GM13976 (cell line): ENCODE results near the gene WRAP53.

Source experiments
- DNase-seq: peaks from one replicate; pipeline ENCODE4 v3.0.0; 2012; ENCODE audit warnings: low spot score
- in situ Hi-C: fragments of 300-500 bp; cut with MboI; formaldehyde crosslinking; loops from one replicate; pipeline ENCODE4 v1.12.0; 2022; ENCODE audit warnings: low sequenced_read_pairs, mixed read lengths, inconsistent platforms; ENCODE audit not compliant: unreplicated experiment
- TF ChIP-seq, protein P1 (sequence below): IDR thresholded peaks from 2 replicates; pipeline ENCODE4 v1.5.1; 2012; ENCODE audit warnings: borderline replicate concordance, mild to moderate bottlenecking; ENCODE audit not compliant: insufficient read depth; ENCODE audit errors: extremely low read depth, missing control alignments, control extremely low read depth

WRAP53 gene

DNA sequence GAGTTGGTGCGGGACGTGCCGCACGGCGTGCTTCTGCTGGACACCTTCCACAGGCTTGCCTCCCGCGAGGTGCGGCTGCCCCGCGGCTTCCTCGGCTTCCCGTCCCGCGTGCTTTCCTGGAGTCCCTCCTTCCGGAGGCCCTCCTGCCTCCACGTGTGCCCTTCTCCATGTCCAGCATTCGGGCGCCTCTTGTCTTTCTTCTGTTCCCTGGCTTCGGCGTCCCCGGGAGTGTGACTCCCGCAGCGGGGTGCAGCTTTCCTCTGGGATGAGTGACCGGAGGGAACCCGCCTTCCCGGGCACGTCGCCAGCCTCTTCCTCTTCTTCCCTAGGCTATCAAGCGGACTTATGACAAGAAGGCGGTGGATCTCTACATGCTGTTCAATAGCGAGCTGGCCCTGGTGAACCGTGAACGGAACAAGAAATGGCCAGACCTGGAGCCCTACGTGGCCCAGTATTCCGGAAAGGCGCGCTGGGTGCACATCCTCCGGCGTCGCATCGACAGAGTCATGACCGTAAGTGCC is 52.3 kb downstream of the WRAP53 start:
- in situ Hi-C loops = loop anchor here (10.0 kb wide), 1 partner anchor 314 kb away; no protein-coding TSS in a partner anchor
- no peak for DNase-seq
- TF ChIP-seq, protein P1, sequence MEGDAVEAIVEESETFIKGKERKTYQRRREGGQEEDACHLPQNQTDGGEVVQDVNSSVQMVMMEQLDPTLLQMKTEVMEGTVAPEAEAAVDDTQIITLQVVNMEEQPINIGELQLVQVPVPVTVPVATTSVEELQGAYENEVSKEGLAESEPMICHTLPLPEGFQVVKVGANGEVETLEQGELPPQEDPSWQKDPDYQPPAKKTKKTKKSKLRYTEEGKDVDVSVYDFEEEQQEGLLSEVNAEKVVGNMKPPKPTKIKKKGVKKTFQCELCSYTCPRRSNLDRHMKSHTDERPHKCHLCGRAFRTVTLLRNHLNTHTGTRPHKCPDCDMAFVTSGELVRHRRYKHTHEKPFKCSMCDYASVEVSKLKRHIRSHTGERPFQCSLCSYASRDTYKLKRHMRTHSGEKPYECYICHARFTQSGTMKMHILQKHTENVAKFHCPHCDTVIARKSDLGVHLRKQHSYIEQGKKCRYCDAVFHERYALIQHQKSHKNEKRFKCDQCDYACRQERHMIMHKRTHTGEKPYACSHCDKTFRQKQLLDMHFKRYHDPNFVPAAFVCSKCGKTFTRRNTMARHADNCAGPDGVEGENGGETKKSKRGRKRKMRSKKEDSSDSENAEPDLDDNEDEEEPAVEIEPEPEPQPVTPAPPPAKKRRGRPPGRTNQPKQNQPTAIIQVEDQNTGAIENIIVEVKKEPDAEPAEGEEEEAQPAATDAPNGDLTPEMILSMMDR = no peak

DNA sequence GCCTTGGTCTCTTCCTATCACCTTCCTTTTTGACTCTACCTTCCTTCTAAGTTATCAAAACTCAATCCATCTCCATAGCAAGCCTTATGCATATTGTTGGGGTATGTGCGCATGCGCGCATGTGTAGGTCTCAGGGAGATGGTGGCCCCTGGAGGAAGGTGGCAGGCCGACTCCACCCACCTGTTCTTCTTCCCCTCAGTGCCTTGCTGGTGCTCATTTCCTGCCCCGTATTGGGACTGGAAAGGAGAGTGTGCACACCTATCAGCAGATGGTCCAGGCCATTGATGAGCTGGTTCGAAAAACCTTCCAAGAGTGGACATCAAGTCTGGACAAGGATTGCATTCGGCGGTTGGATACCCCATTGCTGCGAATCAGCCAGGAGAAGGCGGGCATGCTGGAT is 54.5 kb downstream of the WRAP53 start:
- DNase-seq = no peak
- TF ChIP-seq, protein P1 = no peak
- in situ Hi-C loops = loop anchor here (10.0 kb wide), 1 partner anchor 312 kb away; no protein-coding TSS in a partner anchor

DNA sequence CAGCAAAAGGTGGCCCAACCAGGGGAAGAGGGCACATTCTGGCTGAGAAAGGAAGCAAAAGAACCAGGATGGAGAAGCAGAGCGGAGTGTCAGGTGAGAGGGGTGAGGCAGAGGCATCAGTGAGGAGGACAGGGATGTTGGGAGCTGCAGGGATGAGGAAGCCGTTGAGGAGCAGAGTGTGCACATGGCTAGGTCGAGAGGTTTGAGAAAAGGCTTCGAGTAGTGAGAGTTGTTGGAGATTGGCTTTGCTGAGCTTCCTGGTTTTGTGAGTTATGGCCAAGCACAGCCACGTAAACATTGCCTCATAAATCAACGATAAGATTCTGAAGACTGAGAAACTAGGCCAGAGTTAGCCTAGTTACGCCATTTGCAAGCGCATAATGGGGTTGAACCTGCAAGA is 56.1 kb downstream of the WRAP53 start:
- DNase-seq = no peak
- TF ChIP-seq, protein P1 = no peak
- in situ Hi-C loops = loop anchor here (10.0 kb wide), 1 partner anchor 310 kb away; no protein-coding TSS in a partner anchor

DNA sequence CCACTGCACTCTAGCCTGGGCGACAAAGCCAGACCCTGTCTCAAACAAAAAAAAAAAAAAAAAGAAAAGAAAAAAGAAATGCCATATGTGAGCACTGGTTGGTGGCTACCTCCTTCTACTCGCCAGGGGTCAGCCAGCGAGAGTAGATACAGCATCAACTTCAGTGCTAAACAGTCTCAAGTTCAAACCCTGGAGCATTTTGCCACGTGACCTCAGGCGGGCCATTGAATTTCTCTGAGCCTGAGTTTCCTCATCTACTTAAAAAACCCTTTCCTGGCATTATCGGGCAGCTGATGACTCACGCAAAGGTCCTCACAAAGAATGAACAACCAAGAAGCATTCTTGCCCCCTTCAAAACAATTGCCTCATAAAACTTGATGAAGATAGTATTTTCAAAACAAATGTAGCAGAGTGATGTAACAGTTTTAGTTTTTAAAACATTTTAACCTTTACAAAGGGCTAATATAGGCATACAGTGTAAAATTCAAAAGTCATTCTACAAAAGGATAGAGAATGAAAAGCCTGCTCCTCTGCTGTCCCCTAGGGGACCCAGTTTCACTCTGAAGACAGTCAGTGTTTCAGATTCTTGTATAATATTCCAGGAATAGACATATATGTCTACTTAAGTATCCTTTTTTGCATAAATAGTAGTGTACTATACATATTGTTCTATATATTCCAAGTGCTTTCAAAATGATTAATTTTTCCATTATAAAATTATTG is 57.6 kb downstream of the WRAP53 start:
- in situ Hi-C loops = loop anchor here (10.0 kb wide), 1 partner anchor 309 kb away; no protein-coding TSS in a partner anchor
- no peak for DNase-seq
- TF ChIP-seq, protein P1 = no peak

DNA sequence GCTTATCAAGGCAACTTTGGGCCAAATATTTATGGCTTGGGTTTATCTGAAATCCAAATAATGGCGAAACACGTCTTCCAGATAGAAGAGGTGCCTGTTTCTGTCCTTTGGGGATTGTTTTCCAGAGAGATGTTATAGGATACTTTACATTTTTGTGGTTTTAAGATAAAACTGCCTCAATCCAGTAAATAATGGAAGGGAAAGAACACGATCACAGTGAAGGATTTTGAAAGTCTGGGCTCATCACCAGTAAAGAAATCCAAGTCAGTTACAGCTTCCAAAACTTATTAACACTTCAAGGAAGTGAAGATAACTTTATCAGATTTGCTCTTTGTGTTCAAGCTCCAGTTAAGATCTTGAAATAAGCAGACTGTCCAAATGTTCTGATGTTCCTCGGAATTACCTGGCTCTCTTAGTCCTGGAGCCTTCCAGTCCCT is 59.4 kb downstream of the WRAP53 start:
- in situ Hi-C loops = loop anchor here (10.0 kb wide), 1 partner anchor 307 kb away; no protein-coding TSS in a partner anchor
- TF ChIP-seq, protein P1 = no peak

DNA sequence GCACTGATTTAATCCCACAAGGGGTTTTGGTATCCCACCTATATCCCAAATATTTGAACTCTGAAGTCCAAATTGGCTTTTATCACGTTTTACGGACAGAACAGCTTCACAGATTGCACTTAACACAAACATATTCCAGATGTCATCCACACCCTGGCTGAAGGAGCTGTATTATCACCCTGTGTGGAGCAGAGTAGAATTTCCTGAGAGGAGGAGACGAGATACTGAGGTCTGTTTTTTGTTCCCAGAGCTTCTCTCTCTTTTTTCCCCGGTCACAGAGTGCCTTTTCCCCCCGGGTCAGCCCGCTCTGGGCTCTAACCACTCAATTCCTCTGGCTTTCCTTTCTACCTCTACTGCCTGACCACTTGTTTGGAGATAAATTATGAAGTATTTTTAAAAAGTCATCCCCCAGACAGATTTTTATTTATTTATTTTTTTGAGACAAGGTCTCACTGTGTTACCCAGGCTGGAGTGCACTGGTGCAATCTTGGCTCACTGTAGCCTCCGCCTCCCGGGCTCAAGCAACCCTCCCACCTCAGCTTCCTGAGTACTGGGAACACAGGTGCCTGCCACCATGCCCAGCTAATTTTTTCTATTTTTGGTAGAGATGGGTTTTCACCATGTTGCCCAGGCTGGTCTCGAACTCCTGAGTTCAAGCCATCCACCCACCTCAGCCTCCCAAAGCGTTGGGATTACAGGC is 59.9 kb downstream of the WRAP53 start:
- in situ Hi-C loops = loop anchor here (10.0 kb wide), 1 partner anchor 307 kb away; no protein-coding TSS in a partner anchor
- TF ChIP-seq, protein P1 = no peak
- no peak for DNase-seq

More for the DNA sequence above, 59.4 kb downstream of the WRAP53 start:
- no peak for DNase-seq
